HG03520 (cell line): ENCODE results near the gene TMEM132D.

ENCODE experiments used
- ATAC-seq: cut with Tn5 transposase; IDR thresholded peaks from one replicate; pipeline ENCODE4 v1.9.1; 2021; ENCODE audit warnings: mild to moderate bottlenecking, moderate library complexity; ENCODE audit not compliant: unreplicated experiment

TMEM132D gene

DNA sequence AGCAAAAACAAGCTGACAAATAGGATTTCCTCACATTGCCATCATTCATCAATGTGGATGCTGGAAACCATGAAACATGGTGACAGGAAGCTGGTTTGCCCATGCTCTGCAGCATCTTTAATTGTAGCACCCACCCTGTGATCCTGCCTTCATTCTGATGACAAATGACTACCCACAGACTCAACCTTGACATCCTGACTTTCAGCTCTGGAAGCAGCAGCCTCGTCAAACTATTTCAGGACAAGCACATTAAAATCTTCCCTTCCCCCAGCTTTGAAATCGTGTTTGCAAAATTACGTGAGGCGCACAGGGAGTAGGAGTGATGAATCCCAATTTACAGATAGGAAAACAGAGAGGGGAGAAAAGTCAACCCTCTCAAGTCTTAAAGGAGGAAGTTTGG is 765.0 kb downstream of the TMEM132D start:
- ATAC-seq: no peak

DNA sequence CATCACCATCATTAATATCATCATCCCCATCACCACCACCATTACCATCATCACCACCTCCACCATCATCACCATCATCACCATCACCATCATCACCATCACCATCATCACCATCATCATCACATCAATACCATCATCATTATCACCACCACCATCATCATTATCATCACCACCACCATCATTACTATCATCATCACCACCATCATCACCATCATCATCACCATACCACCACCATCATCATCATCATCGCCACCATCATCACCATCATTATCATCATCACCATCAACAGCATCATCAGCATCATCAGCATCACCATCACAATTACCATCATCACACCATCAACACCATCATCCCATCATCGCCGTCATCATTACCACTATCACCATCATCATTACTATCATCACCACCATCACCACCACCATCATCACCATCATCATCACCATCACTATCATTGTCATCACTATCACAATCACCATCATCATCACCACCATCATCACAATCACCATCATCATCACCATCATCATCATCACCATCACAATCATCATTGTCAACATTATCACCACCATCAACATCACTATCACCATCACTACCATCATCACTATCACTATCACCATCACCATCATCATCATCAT is 767.0 kb downstream of the TMEM132D start:
- ATAC-seq: no peak

DNA sequence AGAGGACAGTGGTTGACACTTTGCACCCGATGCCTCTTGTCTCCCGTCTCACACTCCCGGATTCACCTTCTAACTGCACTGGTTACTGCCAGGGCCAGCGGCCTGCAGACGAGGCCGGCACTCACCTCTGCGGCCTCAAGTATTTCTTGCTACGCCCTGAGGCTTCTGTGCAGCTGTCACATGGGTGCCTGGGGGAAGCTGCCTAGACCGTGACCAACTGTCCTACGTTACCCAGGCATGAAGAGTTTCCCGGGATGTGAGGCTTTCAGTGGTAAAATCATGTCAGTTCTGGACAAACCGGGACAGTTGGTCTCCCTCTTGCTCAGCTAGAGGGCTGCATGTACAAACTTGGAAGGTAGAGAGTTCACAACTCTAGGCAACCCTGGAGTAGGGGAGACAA is 776.1 kb downstream of the TMEM132D start:
- ATAC-seq: no peak

DNA sequence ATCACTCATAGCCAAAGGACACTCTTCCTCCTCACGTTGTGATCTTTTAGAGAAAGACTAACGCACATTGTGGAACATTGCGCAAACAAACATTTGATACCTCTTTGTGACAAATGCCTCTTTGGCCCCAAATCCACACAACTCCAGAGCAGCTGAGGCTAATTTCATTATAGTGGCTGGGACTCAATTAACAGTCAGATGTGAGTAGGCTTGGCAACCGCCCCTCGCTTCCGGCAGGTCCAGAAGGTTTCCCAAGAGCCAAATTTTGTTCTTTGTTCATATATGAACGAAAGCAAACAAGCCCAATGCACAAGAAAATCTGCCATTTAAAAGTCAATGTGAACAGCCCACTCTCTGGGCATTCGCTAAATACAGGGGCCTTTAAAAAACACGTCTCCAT is 776.6 kb downstream of the TMEM132D start:
- ATAC-seq: no peak

DNA sequence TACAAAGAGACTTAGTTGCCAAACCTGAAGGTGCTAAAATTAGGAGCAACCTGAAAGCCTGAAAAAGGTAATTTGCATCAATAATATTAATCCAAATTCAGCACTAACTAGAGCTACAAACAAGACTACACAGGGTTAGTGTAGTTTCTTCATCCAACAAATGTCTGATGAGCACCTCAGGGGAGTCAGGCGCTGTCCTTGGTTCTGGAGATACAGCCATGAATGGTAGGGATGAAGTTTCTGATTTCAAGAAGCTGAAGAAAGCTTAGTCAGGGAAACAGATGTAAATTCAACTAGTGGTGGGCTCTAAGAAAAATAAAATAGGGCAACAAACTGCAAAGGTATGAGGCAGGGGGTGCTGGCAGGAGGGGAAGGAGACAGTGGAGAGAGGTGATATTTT is 784.3 kb downstream of the TMEM132D start:
- no peak for ATAC-seq

DNA sequence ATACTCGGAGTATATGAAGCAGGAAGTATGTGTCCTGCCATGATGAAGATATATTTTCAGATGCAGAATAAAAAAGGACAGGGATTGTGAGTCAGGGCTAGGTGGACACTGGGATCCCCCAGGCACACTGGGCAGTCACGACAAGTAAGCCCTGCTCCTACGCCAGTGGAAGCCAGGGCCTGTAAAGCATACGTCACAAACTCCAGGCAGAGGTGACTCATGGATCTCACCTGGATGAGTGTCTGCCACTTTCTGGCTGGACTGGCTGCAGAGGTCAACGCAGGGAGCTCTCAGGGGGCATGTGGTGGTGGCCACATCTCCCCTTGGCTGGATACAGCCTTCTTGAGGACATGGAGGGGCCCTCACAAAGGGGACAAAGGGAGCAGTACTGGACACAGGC is 788.3 kb downstream of the TMEM132D start:
- no peak for ATAC-seq

DNA sequence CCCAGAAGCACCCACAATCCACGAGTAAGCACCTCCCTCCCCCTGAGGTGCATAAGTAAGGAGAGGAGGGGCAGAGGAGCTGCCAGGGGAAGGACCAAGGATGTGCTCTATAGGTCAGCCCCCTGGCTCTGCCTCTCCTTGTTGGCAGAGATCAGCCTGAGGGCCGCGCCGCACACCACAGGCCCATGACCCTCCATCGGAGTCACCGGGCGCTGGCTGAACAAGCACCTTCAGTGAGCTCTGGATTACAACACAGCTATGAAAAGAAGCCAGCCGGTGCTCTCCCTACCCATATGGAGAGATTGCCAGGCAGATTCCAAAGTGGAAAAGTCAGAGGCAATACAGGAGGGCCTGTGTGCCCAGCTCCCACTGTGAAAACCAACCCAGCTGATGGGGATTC is 793.2 kb downstream of the TMEM132D start:
- no peak for ATAC-seq

DNA sequence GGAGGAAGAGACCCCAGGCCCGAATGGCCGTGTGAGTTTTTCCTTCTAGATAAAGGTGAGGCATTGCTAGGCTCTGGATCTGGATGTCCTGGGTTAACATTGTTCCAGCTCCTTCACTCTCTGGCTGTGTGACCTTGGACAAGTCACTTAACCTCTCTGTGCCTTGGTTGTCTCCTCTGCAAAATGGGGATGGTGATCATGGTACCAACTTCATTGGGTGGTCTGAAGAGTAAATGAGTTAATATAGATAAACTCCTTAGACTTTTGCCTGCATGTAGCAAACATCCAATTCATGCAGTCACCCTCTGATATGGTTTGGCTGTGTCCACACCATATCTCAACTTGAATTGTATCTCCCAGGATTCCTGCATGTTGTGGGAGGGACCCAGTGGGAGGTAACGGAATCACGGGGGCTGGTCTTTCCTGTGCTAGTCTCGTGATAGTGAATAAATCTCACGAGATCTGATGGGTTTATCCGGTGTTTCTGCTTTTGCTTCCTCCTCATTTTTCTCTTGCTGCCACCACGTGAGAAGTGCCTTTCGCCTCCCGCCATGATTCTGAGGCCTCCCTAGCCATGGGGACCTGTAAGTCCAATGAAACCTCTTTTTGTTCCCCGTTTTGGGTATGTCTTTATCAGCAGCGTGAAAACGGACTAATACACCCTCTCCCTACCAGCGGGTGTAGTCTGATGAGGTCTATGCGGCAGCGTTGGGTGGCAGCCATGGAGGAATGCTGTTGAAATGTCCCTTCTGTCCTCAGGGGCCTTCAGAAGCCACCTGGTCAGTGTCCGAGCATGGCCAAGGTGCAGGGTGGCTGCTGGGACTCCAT is 794.4 kb downstream of the TMEM132D start:
- no peak for ATAC-seq

DNA sequence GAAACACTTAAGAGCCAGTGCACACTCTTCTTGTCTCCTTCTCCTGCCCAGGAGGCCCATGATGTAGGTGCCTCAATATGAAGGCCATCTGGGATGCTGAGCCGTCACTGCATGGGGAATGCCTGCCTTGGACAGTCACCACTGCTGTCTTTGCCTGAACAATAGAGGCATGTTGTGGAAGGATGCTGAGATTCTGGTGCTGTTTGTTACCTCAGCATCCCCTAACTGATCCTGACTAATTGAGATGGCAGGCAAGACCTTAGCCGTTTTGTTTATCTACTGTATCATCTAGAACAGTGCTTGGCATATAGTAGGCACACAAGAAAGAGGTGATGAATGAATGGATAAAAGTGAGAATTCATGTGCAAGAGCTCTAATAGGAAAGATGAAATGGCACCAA is 797.1 kb downstream of the TMEM132D start:
- no peak for ATAC-seq

DNA sequence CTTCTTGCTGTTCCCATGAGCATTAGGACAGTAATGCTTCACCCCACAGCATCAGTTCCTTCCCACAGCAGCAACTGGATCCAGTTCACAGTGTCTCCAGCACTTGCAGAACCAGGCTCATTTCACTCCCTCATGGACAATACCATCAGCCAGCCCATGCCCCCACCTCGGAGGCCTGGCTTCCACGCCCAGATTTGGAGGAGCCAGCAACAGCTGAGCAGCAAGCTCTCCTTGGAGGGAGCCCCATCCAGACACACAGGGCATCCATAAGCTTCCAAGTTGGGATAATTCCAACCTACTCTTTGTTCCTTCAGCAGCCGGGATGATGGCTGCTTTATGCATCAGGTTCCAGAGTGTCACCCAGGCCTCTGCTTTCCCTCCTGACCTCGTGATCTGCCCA is 800.6 kb downstream of the TMEM132D start:
- no peak for ATAC-seq

DNA sequence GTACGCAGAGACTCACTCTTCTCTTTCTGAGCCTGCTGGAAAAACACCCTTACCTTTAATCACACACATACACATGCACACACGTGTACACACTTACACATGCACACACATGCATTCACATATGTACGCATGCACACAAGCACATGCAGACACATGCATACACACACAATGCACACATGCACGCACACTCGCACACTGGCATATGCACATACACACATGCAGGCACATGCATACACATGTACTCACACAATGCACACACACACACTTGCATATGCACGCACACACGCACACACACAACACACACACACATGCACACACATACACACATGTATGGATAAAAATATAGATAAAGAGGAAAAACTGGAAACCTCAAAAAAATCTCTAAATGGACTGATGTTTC is 801.6 kb downstream of the TMEM132D start:
- ATAC-seq: no peak

DNA sequence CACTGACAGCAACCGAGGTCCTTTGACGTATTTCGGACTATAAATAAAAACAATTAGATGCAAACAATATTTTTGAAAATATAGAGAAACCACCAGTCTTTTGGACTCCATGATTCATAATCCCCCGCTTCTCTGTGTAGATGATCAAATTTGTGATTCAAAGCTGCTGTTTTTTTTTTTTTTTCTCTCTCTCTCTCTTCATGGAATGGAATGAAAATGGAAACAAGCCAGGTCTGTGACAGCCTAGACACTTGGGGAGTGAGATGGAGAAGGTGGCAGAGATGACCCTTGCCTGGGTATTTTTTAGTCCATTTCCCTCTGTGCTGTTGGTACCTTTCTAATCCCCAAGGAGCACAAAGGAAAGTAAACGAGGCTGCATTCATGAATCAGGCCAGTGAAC is 802.0 kb downstream of the TMEM132D start:
- ATAC-seq: no peak

DNA sequence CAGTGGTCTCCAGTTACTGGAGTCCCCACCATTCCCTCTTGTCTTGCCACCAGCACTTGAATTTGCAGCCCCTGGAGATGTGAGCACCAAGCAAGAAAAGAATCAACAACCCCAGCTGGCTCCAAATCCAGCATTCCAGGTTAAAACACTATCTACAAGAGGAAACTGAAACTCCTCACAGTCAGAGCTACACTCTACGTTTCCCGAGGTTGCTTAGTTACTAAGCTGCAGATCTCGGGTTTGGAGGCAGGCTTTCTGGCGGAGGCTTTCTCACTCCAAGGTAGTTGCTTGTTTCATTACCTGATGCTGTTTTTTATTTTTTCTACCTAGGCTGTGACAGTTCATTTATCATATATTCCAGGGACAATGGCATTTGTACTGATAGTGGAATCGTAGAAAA is 802.4 kb downstream of the TMEM132D start:
- ATAC-seq: no peak

DNA sequence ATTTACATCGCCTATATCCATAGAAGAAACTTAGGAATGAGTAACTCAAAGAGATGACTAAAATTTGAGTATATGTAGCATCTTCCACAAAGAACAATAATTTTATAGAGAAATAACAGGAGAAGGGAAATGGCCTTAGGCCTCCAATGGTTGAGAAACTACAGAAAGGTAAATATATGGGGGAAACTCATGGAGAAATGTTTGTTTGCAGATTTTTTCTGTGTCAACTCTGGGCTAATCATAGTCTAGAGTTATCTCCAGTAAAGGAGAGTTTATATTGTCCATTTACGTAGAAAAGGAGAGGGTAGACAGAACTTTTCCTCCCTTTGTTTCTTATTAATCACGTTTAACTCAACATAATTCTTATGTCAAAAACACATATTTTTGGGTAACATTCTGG is 806.4 kb downstream of the TMEM132D start:
- ATAC-seq: no peak

DNA sequence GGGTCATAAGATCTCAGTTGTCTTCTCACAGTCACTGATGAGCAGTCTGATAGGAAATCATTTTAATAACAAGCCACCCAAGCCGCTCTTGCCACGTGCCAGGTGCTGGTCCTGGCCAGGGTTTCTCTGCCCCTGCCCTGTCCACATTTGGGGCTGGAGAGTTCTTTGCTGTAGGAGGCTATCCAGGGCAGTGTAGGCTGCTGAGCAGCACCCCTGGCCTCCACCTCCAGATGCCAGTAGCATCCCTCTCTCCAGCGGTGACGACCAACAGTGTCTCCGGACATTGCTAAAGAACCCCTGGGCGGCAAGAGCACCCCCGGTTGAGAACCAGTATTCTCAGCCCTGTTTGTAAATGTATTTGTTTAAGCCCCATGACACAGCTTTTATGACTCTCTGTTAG is 806.9 kb downstream of the TMEM132D start:
- ATAC-seq: no peak

DNA sequence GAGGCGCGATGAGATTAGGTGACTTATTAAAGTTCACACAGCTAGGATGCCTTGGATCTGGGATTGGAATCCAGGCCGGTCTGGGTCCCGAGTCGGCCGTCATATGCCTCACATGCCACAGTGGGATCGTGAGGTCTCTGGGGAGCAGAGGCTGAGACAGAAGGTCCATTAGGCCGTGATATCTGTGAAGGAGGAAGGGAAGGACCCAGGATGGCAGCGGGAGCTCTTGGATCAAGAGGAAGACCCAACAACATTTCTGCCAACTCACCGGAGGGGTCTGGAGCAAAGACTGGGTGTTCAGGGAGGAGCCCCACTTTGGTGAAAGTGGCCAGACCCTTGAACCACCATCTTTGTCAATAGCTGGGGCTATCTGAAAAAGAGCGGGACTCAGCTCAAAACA is 807.6 kb downstream of the TMEM132D start:
- ATAC-seq: no peak

DNA sequence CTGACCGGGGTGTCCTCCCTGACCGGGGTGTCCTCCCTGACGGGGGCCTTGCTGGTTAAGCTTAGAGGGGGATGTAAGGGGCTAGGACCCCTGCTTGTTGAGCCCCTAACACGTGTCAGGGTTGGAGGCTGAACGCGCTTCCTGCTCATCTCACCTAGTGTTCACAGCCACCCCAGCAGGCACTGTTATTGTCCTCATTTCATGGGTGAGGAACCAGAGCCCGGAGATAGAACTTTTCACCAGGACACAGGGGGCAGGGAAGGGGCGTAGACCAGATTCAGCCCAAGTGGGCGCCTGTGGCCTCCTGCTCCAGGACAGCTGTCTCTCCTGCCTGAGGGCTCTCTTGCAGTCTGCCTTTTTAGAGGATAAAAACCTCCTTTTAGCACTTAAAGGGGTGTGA is 814.2 kb downstream of the TMEM132D start:
- no peak for ATAC-seq

DNA sequence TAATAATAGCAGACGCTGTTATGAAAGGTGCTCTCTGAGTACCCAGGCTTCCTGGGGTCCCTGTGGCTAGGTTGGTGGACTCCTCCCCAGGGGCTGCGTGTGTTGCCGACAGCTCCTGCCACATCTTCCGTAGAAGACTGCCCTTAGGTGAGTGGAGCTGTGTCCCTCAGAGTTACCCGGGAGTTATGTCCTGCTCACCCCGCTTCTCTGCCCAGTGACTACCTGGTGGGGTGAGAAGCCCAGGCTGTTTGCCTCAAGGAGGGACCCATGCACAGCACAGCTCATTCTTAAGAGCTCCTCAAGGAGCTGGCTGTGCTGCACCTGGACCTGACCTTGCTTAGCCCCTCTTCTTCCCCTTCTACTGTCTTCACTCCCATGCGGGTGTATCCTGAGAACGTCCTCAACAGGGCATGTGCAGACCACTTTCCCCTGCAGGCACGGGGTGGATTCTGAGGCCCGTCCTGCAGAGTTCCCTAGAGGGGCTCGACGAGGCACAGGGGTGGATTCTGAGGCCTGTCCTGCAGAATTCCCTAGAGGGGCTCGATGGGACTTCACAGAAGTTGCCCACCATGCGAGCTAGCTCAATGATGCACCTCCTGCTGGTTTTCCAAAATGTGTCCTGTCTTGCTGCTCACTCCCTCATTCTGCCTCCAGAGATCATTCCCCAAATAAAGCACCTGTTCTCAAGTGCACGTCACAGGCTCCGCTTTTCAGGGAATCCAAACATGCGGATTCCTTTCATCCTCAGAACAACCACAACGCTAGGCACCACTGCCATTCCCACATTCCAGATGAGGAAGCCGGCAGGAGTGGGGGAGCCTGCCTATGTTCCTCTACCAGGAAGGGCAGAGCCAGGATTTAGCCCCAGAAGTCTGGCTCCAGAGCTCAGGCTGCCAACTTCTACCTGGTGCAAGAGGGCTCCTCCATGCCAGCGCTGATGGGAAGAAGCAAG is 818.7 kb downstream of the TMEM132D start:
- no peak for ATAC-seq

DNA sequence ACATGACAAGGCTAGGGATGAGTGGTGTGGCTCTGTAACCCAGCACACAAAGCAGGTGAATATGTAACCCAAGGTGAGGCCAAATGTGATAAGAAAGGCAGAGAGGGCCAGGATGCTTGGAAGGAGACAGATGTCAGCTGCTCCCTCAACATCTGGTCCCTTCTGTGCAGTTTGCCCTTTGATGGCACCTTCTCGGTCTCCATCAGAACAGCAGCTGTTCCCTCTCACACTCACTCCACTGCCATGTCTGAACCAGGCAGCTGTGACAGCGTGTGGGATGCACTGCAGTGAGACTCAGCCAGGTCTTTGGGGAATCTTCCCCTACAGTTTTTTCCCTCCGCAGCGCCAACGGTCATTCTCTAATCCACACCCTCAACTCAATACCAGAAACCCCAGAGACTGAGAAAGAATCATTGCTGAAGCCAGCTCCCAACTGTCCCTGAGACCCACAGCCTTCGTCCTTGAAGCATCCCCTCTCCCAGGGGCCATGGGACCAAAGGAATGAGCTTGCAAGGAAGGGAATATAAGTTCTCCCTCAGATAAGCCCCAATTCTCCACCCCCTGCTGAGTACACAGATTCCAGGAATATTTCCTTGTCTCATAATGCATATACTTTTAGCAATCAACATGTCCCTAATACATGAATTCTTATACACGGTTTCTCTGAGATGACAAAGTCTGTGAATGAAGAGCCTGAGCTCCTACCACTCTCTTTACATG is 820.5 kb downstream of the TMEM132D start:
- no peak for ATAC-seq

DNA sequence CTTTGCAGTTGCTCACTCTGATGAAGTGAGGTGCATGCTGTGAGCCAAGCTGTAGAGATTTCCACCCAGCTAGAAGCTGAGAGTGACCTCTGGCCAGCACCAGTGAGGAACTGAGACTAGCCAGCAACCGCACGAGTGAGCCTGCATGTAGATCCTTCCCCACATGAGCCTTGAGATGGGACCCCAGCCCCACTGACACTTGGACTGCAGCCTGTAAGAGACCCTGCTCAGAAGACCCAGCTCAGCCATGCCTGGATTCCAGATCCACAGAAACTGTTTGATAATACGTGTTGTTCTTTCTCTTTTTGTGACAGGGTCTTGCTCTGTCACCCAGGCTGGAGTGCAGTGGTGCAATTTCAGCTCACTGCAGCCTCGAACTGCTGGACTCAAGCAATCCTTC is 821.4 kb downstream of the TMEM132D start:
- no peak for ATAC-seq

DNA sequence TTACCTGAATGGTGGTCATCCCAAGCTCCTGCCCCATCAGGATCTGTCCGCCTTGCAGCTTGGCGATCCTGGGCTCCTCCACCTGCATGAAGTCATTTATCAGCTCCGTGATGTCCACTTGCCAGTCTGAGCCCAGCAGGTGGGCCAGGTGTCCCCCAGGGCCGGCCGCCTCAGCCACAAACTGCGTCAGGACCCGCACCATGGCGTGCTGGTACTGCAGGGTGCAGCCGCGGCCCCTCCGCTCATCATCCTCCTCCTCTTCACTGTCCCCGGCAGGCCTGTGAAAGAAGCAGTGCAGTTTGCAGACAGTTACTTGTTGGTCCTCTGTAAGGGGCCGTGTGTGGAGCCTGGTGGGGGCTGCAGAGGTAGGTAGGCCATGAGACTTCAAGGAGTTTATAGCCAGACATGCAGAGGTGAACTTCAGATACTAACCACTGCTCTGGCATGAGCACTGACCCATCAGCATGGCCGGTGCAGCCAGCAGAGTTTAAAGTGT is 822.0 kb downstream of the TMEM132D start:
- no peak for ATAC-seq
